SK-N-SH treated with all-trans-retinoic acid at 6 μM for 48 hours (cell line): ENCODE results near the gene SLC10A6.
"Not testable (repeated sequence)": the region's sequence is repeated elsewhere in the genome, so short reads cannot be mapped to it uniquely, and the experiment has no call there.

ENCODE experiments used
- ATAC-seq: fragments of 200-7000 bp; cut with Tn5 transposase; 3 replicates; pipeline ENCODE4 v1.9.1; 2020; ENCODE audit warnings: mild to moderate bottlenecking, moderate library complexity
- ARNTL ChIP-seq: fragments of 450-650 bp; formaldehyde crosslinking; IDR thresholded peaks from 2 replicates; pipeline ENCODE4 v1.5.0; 2020; ENCODE audit warnings: low read depth, mild to moderate bottlenecking, moderate library complexity, borderline replicate concordance
- BACH2 ChIP-seq: fragments of 250-450 bp; sonication (Bioruptor Pico); IDR thresholded peaks from 2 replicates; pipeline ENCODE4 v1.9.0; 2021; ENCODE audit warnings: mild to moderate bottlenecking, borderline replicate concordance
- CREB5 ChIP-seq: fragments of 250-450 bp; sonication (Bioruptor Pico); IDR thresholded peaks from 2 replicates; pipeline ENCODE4 v1.5.1; 2020; ENCODE audit warnings: low read depth, mild to moderate bottlenecking, moderate library complexity
- CSDC2 ChIP-seq: fragments of 250-450 bp; sonication (Bioruptor Pico); IDR thresholded peaks from 2 replicates; pipeline ENCODE4 v1.5.0; 2020; ENCODE audit warnings: mild to moderate bottlenecking, moderate library complexity
- GLIS3 ChIP-seq: fragments of 250-450 bp; sonication (Bioruptor Pico); IDR thresholded peaks from 2 replicates; pipeline ENCODE4 v1.5.0; 2020; ENCODE audit warnings: mild to moderate bottlenecking, moderate library complexity
- ISL1 ChIP-seq: fragments of 250-450 bp; sonication (Bioruptor Pico); IDR thresholded peaks from 2 replicates; pipeline ENCODE4 v2.1.2; 2022; ENCODE audit warnings: mild to moderate bottlenecking, moderate library complexity
- OSR1 ChIP-seq: fragments of 250-450 bp; sonication (Bioruptor Pico); IDR thresholded peaks from 2 replicates; pipeline ENCODE4 v1.8.0; 2022; ENCODE audit warnings: moderate library complexity, mild to moderate bottlenecking, inconsistent platforms
- PATZ1 ChIP-seq: fragments of 250-450 bp; sonication (Bioruptor Pico); IDR thresholded peaks from 2 replicates; pipeline ENCODE4 v1.8.0; 2020; ENCODE audit warnings: mild to moderate bottlenecking, moderate library complexity, borderline replicate concordance
- PPARA ChIP-seq: fragments of 250-450 bp; sonication (Bioruptor Pico); IDR thresholded peaks from 2 replicates; pipeline ENCODE4 v1.5.0; 2020; ENCODE audit warnings: mild to moderate bottlenecking, borderline replicate concordance
- RARB ChIP-seq: fragments of 250-450 bp; sonication (Bioruptor Pico); IDR thresholded peaks from 2 replicates; pipeline ENCODE4 v1.8.0; 2021; ENCODE audit warnings: mild to moderate bottlenecking, moderate library complexity
- SNAI2 ChIP-seq: fragments of 250-450 bp; sonication (Bioruptor Pico); IDR thresholded peaks from 2 replicates; pipeline ENCODE4 v1.5.0; 2020; ENCODE audit warnings: mild to moderate bottlenecking, moderate library complexity
- TCF4 ChIP-seq: fragments of 250-450 bp; sonication (Bioruptor Pico); IDR thresholded peaks from 2 replicates; pipeline ENCODE4 v1.8.0; 2021; ENCODE audit warnings: mild to moderate bottlenecking, moderate library complexity, borderline replicate concordance
- TOX ChIP-seq: fragments of 250-450 bp; sonication (Bioruptor Pico); IDR thresholded peaks from 2 replicates; pipeline ENCODE4 v1.8.0; 2021; ENCODE audit warnings: mild to moderate bottlenecking, moderate library complexity, borderline replicate concordance
- ZC3H10 ChIP-seq: fragments of 250-450 bp; sonication (Bioruptor Pico); IDR thresholded peaks from 2 replicates; pipeline ENCODE4 v1.5.1; 2021; ENCODE audit warnings: mild to moderate bottlenecking, moderate library complexity
- ZFP3 ChIP-seq: fragments of 250-450 bp; sonication (Bioruptor Pico); IDR thresholded peaks from 2 replicates; pipeline ENCODE4 v1.5.0; 2020; ENCODE audit warnings: mild to moderate bottlenecking, moderate library complexity
- ZFP30 ChIP-seq: fragments of 450-650 bp; formaldehyde crosslinking; IDR thresholded peaks from 2 replicates; pipeline ENCODE4 v1.5.0; 2022; ENCODE audit warnings: mild to moderate bottlenecking, moderate library complexity
- ZNF565 ChIP-seq: fragments of 450-650 bp; formaldehyde crosslinking; conservative IDR thresholded peaks from 2 replicates; pipeline ENCODE4 v1.5.0; 2020; ENCODE audit warnings: low read depth, mild to moderate bottlenecking, moderate library complexity
- ZNF70 ChIP-seq: fragments of 450-650 bp; formaldehyde crosslinking; IDR thresholded peaks from 2 replicates; pipeline ENCODE4 v1.5.0; 2020; ENCODE audit warnings: mild to moderate bottlenecking, moderate library complexity
- ZNF8 ChIP-seq: fragments of 450-650 bp; formaldehyde crosslinking; IDR thresholded peaks from 2 replicates; pipeline ENCODE4 v1.5.0; 2020; ENCODE audit warnings: mild to moderate bottlenecking, moderate library complexity
- TF ChIP-seq, protein P1 (sequence below): fragments of 250-450 bp; sonication (Bioruptor Pico); IDR thresholded peaks from 2 replicates; pipeline ENCODE4 v1.8.0; 2021; ENCODE audit warnings: low read depth, mild to moderate bottlenecking, moderate library complexity, borderline replicate concordance
- TF ChIP-seq, protein P2 (sequence below): fragments of 250-450 bp; sonication (Bioruptor Pico); IDR thresholded peaks from 2 replicates; pipeline ENCODE4 v1.5.0; 2020; ENCODE audit warnings: mild to moderate bottlenecking, moderate library complexity

SLC10A6 gene

GRCh38 chr4:86875436-86875835, 26.3 kb upstream of the SLC10A6 start:
- not testable (repeated sequence) for ATAC-seq

GRCh38 chr4:86872135-86872534, 23.0 kb upstream of the SLC10A6 start:
- no peak for TF ChIP-seq PATZ1 (CRISPR knock-in tag)
- TF ChIP-seq BACH2, result no peak
- no peak for TF ChIP-seq OSR1 (CRISPR knock-in tag)
- TF ChIP-seq ARNTL (CRISPR knock-in tag), result no peak
- TF ChIP-seq ZFP3, result no peak
- TF ChIP-seq ZNF70 (CRISPR knock-in tag), result no peak
- TF ChIP-seq RARB, result no peak
- TF ChIP-seq, protein P1, sequence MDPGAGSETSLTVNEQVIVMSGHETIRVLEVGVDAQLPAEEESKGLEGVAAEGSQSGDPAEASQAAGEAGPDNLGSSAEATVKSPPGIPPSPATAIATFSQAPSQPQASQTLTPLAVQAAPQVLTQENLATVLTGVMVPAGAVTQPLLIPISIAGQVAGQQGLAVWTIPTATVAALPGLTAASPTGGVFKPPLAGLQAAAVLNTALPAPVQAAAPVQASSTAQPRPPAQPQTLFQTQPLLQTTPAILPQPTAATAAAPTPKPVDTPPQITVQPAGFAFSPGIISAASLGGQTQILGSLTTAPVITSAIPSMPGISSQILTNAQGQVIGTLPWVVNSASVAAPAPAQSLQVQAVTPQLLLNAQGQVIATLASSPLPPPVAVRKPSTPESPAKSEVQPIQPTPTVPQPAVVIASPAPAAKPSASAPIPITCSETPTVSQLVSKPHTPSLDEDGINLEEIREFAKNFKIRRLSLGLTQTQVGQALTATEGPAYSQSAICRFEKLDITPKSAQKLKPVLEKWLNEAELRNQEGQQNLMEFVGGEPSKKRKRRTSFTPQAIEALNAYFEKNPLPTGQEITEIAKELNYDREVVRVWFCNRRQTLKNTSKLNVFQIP (CRISPR knock-in tag), result no peak
- no peak for TF ChIP-seq TCF4 (CRISPR knock-in tag)
- TF ChIP-seq TOX (CRISPR knock-in tag), result no peak
- no peak for TF ChIP-seq ZC3H10 (CRISPR knock-in tag)
- TF ChIP-seq CREB5, result no peak
- TF ChIP-seq ISL1, result no peak
- no peak for TF ChIP-seq ZFP30 (CRISPR knock-in tag)
- no peak for TF ChIP-seq CSDC2 (CRISPR knock-in tag)
- no peak for TF ChIP-seq GLIS3 (CRISPR knock-in tag)
- TF ChIP-seq, all 23 proteins: peak for 0

DNA sequence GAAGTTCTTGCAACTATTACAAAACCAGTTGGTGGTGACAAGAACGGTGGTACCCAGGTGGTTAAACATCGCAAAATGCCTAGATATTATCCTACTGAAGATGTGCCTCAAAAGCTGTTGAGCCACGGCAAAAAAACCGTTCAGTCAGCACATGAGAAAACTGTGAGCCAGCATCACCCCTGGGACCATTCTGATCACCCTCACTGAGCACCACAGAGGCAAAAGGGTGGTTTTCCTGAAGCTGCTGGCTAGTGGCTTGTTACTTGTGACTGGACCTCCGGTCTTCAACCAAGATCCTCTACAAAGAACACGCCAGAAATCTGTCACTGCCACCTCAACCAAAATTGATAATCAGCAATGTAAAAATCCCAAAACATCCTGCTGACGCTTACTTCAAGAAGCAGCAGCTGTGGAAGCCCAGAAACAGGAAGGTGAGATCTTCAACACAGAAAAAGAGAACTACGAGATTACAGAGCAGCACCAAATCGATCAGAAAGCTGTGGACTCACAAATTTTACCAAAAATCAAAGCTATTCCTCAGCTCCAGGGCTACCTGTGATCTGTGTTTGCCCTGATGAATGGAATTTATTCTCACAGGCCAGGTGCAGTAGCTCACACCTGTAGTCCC, 21.4 kb upstream of the SLC10A6 start:
- no peak for ATAC-seq
- TF ChIP-seq CREB5 (no peak), ZNF565 (no peak), ZC3H10 (CRISPR knock-in tag) (no peak), ZNF8 (no peak), ISL1 (no peak), RARB (no peak), GLIS3 (CRISPR knock-in tag) (no peak), BACH2 (no peak)

More at GRCh38 chr4:86872135-86872534, 23.0 kb upstream of the SLC10A6 start:
- ATAC-seq, result no peak

DNA sequence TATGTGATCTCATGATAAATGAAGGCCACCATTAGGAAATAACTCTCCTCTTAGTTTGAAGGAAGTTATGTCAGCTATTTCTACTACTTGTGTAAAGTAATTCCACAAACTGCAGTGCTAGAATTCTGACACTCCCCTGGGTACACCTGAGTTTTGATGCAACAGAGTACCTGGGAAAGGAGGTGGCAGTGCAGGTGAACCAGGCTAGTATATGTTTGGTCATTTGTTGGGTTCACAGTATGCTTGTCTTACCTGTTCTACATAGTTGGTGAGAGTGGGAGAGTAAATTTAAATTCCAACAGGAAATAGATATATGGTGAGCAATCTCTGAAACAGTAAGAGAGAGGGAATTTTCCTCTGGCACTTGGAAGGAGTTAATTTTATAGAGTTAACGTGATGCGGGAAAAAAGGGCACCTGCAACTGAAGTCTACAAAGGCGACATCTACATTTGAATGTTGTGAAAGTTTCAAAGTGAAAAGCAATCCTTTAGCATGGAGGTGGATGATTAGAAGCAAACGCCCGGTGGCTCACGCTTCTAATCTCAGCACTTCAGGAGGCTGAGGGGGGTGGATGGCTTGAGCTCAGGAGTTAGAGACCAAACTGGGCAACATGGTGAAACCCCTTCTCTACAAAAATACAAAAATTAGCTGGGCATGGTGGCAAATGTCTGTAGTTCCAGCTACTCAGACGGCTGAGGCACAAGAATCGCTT, 8.3 kb upstream of the SLC10A6 start:
- no peak for ATAC-seq
- TF ChIP-seq SNAI2 (CRISPR knock-in tag), result no peak
- TF ChIP-seq, protein P2, sequence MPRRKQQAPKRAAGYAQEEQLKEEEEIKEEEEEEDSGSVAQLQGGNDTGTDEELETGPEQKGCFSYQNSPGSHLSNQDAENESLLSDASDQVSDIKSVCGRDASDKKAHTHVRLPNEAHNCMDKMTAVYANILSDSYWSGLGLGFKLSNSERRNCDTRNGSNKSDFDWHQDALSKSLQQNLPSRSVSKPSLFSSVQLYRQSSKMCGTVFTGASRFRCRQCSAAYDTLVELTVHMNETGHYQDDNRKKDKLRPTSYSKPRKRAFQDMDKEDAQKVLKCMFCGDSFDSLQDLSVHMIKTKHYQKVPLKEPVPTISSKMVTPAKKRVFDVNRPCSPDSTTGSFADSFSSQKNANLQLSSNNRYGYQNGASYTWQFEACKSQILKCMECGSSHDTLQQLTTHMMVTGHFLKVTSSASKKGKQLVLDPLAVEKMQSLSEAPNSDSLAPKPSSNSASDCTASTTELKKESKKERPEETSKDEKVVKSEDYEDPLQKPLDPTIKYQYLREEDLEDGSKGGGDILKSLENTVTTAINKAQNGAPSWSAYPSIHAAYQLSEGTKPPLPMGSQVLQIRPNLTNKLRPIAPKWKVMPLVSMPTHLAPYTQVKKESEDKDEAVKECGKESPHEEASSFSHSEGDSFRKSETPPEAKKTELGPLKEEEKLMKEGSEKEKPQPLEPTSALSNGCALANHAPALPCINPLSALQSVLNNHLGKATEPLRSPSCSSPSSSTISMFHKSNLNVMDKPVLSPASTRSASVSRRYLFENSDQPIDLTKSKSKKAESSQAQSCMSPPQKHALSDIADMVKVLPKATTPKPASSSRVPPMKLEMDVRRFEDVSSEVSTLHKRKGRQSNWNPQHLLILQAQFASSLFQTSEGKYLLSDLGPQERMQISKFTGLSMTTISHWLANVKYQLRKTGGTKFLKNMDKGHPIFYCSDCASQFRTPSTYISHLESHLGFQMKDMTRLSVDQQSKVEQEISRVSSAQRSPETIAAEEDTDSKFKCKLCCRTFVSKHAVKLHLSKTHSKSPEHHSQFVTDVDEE (CRISPR knock-in tag), result no peak
- TF ChIP-seq CSDC2 (CRISPR knock-in tag), result no peak
- TF ChIP-seq ARNTL (CRISPR knock-in tag), result no peak
- TF ChIP-seq ZC3H10 (CRISPR knock-in tag), result no peak
- TF ChIP-seq ZFP3, result no peak
- TF ChIP-seq ZNF70 (CRISPR knock-in tag), result no peak
- TF ChIP-seq PPARA (CRISPR knock-in tag), result no peak
- no peak for TF ChIP-seq RARB
- no peak for TF ChIP-seq PATZ1 (CRISPR knock-in tag)
